GM18511 (cell line): ENCODE measurements around the gene HYAL3.

Experiments used
- ATAC-seq: cut with Tn5 transposase; IDR thresholded peaks from one replicate; pipeline ENCODE4 v1.9.1; 2021; ENCODE audit warnings: mild to moderate bottlenecking, moderate library complexity; ENCODE audit not compliant: unreplicated experiment

HYAL3 gene

GRCh38 chr3:50330330-50330729 lies 31.1 kb upstream of the HYAL3 start:
- ATAC-seq, result no peak

DNA sequence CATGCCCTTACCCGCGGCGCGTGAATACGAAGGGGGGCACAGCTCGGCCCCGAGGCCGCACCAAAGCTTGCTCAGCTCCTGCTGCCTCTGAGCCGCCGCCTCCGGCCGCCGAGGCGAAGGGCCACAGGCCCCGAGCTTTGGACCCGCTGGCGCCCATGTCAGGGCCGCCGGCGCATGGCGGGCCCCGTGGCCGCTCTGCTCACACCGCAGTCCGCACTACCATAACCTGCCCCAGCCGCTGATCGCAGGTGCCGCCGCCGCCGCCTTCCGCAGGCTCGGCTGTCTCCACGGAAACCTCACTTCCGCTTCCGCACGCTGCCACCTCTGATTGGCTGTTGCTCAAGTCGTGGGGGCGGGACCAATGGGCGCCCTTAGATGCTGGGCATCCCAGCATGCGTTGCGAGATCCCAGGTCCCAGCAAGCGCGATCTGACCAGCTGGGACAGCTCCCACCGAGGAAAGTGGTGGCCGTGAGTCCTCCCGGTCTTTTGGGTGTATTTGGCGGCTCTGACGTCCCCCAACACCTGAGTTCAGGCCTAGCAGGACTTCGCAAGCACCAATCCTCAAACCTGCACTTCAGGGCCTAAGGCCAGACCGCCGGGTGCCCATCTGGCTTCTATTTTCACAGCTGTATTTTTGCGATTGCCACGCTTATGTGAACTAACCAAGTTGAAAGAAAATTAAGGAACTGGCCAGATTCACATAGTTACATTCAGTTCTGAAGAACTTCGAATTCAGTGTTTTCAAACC lies 28.9 kb upstream of the HYAL3 start, which contains the start of gene TUSC2:
TSS of gene TUSC2 (minus strand) at position 281 of the 749 bp plus-strand sequence. CDS start at position 157, 124 bp downstream.
- peak; percentile 95 for ATAC-seq

- no peak for ATAC-seq
Observed at GRCh38 chr3:50327129-50327528, 27.9 kb upstream of the HYAL3 start.

GRCh38 chr3:50326182-50326541 lies 27.0 kb upstream of the HYAL3 start:
- no peak for ATAC-seq

- ATAC-seq, result no peak
Observed at GRCh38 chr3:50325497-50326181, 26.4 kb upstream of the HYAL3 start.

DNA sequence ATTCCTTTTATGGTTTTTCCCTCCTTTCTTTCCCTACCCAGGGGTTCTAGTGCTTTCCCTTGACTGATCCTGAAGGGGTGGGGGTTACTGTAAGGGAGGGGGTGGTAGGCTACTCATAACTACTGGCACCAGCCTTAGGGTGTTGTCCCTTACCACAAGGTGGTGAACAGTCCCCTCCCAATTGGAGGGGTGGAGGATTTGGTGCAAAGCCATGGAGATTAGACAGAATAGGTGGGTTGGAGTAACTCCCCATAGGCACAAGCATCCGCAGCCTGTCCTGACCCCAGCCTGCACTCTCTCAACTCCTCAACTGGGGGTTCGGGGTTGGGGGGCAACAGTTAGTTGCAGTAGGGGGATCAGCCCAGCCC lies 25.9 kb upstream of the HYAL3 start:
- ATAC-seq, result no peak

GRCh38 chr3:50324351-50325112 lies 25.3 kb upstream of the HYAL3 start:
- no peak for ATAC-seq

DNA sequence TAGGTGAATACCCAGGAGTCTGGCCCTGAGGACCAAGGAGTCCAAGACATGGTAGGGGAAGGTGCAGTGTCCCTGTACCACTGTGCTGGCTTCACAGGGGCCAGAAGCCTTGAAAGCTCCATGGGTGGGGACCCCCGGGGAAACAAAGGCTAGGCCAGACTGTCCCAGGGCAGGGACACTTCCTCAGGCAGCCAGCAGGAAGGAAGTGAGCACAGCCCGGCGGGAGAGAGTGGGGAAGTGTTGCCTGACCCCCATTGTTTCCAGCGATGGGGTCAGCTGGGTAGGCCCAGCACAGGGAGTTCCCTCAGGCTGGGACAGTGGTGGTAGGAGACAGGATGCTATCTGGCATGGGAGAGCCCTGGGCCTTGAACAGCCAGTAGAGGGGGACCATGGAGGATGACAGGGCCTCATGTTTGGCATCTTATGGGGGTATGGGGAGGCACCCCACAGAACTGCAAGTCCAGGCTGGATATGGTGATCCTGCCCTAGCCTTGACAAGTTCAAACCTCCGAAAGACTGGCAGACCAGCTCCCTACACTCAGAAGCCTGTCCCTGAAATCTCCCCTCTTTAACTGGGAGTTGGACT lies 24.5 kb upstream of the HYAL3 start:
- ATAC-seq, result no peak

- ATAC-seq, result no peak
Observed at GRCh38 chr3:50323092-50323600, 23.9 kb upstream of the HYAL3 start.

GRCh38 chr3:50322386-50323091 lies 23.3 kb upstream of the HYAL3 start, which contains the start of gene HYAL2:
HYAL2 (minus strand) TSS chr3:50322745; CDS start chr3:50320489, 2,256 bp downstream.
- ATAC-seq, result no peak

GRCh38 chr3:50322115-50322385 lies 22.8 kb upstream of the HYAL3 start:
- no peak for ATAC-seq

GRCh38 chr3:50321336-50322114 lies 22.3 kb upstream of the HYAL3 start:
- peak; percentile 85 for ATAC-seq

DNA sequence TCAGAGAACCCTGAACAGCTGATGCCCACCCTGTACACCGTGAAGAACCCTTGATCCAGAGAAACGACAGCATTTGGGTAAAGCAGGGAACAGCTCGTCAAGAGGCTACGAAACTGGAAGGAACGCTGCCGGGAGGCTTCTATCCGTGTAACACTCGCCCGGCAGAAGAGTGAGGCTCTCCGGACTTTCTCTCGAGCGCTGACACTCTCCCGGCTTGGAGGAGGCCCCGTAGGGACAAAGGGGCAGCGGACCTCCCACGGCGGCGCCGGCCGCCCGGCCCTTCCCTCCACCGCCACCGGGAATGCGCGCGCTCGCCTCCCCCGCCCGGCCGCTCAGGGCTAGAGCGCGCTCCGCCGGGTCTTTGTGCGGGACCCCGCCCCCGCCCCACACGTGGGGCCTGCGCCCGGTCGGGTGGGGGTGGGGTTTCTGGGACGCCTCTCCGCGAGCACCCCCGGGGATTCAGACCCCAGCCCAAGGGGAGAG lies 21.7 kb upstream of the HYAL3 start:
- peak; percentile 53 for ATAC-seq

DNA sequence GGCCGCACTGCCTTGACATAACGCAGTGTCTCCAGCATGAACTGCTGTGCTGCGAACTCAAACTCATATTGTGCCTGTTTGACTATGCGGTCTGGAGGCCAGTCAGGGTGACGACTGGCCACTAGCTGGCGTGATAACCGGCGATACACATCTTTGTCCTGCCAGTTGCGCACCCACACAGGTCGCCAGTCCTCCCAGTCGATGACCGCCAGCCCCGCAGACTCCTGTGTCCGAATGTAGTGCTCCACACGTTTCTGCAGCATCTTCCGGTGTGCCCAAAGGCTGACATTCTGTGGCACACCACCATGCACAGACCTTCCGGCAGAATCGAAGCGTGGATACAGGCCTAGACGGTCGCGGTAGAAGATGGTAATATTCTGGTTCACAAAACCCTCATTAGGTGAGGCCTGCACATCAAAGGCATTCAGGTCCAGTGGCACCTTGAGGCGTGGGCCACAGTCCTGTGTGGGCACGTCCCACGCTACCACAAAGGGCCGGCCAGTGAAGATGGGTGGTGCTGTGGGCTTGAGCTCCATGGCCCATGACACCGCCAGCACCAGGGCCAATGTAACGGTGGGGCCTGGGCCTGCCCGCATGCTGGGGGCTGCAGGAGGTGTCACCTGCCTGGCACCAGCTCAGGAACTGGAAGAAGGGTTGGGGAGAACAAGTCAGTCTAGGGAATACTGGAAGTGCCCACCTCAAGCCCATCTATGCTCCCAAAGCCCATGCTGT lies 20.9 kb upstream of the HYAL3 start:
- no peak for ATAC-seq

DNA sequence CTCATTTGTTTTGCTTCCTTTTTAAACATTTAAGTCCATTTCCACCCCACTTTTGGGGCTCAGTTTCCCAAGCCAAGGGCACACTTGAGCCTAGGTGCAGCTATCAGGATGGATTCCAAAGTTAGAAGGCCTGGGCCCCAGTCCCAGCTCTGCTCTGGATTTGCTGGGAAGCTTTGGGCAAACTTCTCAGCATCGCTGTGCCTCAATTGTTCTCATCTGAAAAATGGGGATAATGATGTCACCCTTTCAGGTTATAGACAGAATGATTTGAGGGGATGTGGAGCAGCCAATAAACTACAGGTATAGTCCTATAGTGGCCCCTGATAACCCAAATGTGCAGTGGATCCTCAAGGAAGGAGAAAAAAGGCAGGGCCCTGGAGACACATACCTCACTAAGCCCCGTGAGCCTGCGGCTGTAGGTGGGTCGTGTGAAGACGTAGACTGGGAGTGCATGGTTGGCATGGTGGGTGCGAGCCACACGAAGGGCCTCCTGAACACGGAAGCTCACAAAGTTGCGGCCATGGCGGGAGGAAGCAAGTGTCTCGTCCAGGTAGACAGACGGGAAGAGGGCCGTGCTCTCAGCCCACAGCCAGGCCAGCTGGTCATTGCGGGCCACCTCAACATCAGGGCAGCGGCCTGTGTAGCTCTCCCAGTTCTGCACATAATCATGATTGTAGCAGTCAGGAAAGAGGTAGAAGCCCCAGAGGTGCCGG lies 20.1 kb upstream of the HYAL3 start:
- ATAC-seq, result no peak

GRCh38 chr3:50318615-50319014 lies 19.4 kb upstream of the HYAL3 start:
- ATAC-seq, result no peak

GRCh38 chr3:50318163-50318562 lies 19.0 kb upstream of the HYAL3 start:
- ATAC-seq, result no peak

DNA sequence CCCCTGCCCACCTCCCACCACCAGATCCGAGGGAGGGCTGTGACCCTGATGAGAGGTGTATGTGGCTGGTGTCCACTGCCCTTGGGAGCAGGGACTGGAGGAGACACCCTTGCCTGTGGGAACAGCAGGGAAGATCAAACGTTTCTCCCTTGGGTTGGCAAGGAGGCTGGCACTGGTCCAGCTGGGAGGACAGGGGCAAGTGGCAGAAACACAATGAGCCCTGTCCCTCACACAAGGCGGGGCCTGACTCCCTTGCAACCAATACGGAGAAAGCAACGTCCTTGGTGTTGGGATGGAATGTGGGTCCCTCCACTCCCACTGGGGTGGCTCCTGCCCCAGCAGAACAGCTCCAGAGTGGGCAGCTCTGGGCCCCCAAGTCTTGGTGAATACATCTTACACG lies 18.1 kb upstream of the HYAL3 start:
- no peak for ATAC-seq
